HUES6 (cell line): ENCODE measurements around the gene PTPN7.

ENCODE experiments used
- H3K27ac ChIP-seq: 2 replicates; pipeline ENCODE4 v1.7.0; 2013; ENCODE audit warnings: low read depth, mild to moderate bottlenecking, low read length, inconsistent platforms
- H3K27me3 ChIP-seq: 2 replicates; pipeline ENCODE4 v1.6.1; 2013; ENCODE audit warnings: low read length; ENCODE audit not compliant: control insufficient read depth, insufficient read depth
- H3K36me3 ChIP-seq: 2 replicates; pipeline ENCODE4 v1.6.1; 2013; ENCODE audit warnings: low read length; ENCODE audit not compliant: control insufficient read depth, insufficient read depth
- H3K4me1 ChIP-seq: 2 replicates; pipeline ENCODE4 v1.6.1; 2013; ENCODE audit warnings: low read length; ENCODE audit not compliant: control insufficient read depth, insufficient read depth
- H3K4me3 ChIP-seq: 2 replicates; pipeline ENCODE4 v1.5.1; 2013; ENCODE audit warnings: low read depth, low read length
- H3K9ac ChIP-seq: one replicate; pipeline ENCODE4 v1.6.1; 2013; ENCODE audit warnings: mild to moderate bottlenecking, low read length
- H3K9me3 ChIP-seq: 2 replicates; pipeline ENCODE4 v1.6.1; 2013; ENCODE audit warnings: low read depth, low read length; ENCODE audit not compliant: control insufficient read depth, insufficient read depth

Gene PTPN7

DNA sequence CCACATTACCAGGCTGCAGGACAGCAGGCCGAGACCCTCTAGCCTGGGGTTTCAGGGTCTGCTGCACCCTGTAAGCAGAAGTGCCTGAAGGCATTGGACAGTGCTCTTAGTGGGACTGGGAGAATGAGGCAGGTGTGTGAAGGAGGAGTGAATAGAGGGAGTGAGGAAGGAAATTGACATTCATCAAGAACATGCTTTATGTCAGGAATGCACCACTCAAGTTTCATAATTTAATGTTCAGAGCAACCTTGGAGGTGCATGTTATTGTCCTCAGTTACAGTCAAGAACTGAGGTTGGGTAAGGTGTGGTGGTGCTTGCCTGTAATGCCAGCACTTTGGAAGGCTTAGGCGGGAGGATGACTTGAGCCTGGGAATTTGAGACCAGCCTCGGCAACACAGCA is 49.4 kb downstream of the PTPN7 start:
- no peak overlapping the region for H3K9ac ChIP-seq
- H3K4me1 ChIP-seq, result peaks cover 37% of the 10 kb centered on the region
- no peaks in the 10 kb centered on the region for H3K27me3 ChIP-seq

GRCh38 chr1:202107801-202108731 is 52.3 kb downstream of the PTPN7 start:
- no peak overlapping the region for H3K4me3 ChIP-seq
- H3K36me3 ChIP-seq, result no peaks in the 10 kb centered on the region
- H3K27me3 ChIP-seq, result no peaks in the 10 kb centered on the region
- no peak overlapping the region for H3K27ac ChIP-seq
- H3K9ac ChIP-seq, result no peak overlapping the region
- no peaks in the 10 kb centered on the region for H3K9me3 ChIP-seq
- peaks cover 38% of the 10 kb centered on the region for H3K4me1 ChIP-seq

More for the DNA sequence above, 49.4 kb downstream of the PTPN7 start:
- H3K4me3 ChIP-seq, result no peak overlapping the region
- no peaks in the 10 kb centered on the region for H3K36me3 ChIP-seq
- H3K27ac ChIP-seq, result no peak overlapping the region
- no peaks in the 10 kb centered on the region for H3K9me3 ChIP-seq

DNA sequence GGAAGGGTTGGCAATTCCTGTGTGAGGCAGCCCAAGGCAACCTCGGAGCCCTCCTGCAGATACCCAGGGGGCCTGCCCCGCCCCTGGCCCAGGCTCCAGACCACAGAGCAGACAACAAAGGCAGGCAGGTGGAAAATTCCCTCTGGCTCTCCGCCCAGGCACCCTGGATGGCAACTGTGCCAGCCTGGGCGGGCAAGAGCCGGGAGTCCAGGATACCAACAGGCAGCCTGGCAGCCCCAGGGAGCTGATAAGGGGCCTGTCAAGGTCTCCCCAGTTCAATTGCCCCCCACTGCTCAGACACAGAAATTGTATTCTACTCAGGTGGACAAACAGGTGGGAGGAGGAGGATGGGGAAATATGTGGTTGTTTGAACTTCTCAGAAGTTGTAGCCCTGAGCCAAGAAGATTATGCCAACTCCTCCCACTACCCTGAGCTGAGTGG is 53.1 kb downstream of the PTPN7 start:
- Histone ChIP-seq H3K27ac (no peak overlapping the region), H3K9ac (no peak overlapping the region), H3K4me3 (no peak overlapping the region), H3K36me3 (no peaks in the 10 kb centered on the region), H3K9me3 (no peaks in the 10 kb centered on the region), H3K27me3 (no peaks in the 10 kb centered on the region), H3K4me1 (peaks cover 34% of the 10 kb centered on the region)

- no peak overlapping the region; the same call in 1 of the 2 replicates for H3K4me3 ChIP-seq
- H3K9ac ChIP-seq, result peak overlapping the region; percentile 56
- no peaks in the 10 kb centered on the region for H3K27me3 ChIP-seq
- peaks cover 37% of the 10 kb centered on the region for H3K4me1 ChIP-seq
- no peaks in the 10 kb centered on the region for H3K36me3 ChIP-seq
- H3K9me3 ChIP-seq, result no peaks in the 10 kb centered on the region
- H3K27ac ChIP-seq, result no peak overlapping the region
Observed at GRCh38 chr1:202106340-202107254, 53.8 kb downstream of the PTPN7 start.

- Histone ChIP-seq H3K9me3 (no peaks in the 10 kb centered on the region), H3K27me3 (no peaks in the 10 kb centered on the region), H3K4me1 (peaks cover 44% of the 10 kb centered on the region), H3K4me3 (peak overlapping the region; percentile 38), H3K27ac (peak overlapping the region; percentile 54; the same call in 1 of the 2 replicates), H3K9ac (peak overlapping the region; percentile 56), H3K36me3 (no peaks in the 10 kb centered on the region)
Observed at GRCh38 chr1:202105571-202106339, 54.6 kb downstream of the PTPN7 start.

DNA sequence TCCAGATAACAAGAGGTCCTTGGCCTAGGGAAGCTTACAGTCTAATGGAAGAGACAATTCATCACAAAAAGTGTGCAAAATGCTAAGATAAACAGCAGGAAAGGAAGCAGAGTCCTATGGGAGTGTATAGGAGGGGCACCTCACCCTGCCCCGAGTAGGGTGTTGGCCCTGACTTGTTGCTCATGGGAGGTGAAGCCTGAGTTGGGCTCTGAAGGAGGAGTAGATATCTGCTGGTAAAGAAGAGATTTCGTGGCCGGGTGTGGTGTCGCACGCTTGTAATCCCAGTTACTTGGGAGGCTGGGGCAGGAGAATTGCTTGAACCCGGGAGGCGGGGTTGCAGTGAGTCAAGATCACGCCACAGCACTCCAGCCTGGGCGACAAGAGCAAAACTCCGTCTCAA is 56.3 kb downstream of the PTPN7 start:
- Histone ChIP-seq H3K27me3 (no peaks in the 10 kb centered on the region), H3K27ac (no peak overlapping the region), H3K36me3 (no peaks in the 10 kb centered on the region), H3K9me3 (no peaks in the 10 kb centered on the region), H3K4me3 (no peak overlapping the region), H3K9ac (no peak overlapping the region), H3K4me1 (peaks cover 44% of the 10 kb centered on the region)

DNA sequence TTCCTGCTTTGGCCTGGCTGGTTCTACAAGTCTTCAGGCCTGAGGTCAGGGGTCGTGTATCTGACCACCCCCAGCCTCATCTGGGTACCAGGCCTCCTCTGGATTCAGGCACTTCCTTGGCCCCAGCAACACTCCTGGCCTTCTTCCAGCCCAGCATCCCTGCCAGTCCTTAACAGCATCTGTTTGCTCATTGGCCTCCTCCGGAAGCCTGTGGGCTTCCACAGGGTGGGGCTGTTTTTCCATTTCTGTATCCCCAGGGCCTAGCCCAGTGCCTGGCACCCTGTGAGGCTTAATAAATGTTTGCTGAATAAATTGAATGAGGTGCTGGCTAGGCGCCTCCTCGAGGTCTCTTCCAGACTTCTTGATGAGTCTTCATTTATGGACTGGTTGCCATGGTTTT is 59.2 kb downstream of the PTPN7 start:
- H3K4me3 ChIP-seq, result no peak overlapping the region
- H3K9me3 ChIP-seq, result no peaks in the 10 kb centered on the region
- no peak overlapping the region for H3K27ac ChIP-seq
- H3K4me1 ChIP-seq, result peaks cover 22% of the 10 kb centered on the region
- no peaks in the 10 kb centered on the region for H3K27me3 ChIP-seq
- no peaks in the 10 kb centered on the region for H3K36me3 ChIP-seq
- no peak overlapping the region for H3K9ac ChIP-seq
